HK-2 (cell line): ENCODE data around the gene CACNA2D2.

ENCODE experiments used
- DNase-seq: peaks from one replicate; pipeline ENCODE4 v3.0.0-alpha.2; 2018; ENCODE audit not compliant: unreplicated experiment

CACNA2D2 gene

GRCh38 chr3:50502225-50502583 lies 1.2 kb downstream of the CACNA2D2 start:
- DNase-seq = no peak

GRCh38 chr3:50495609-50496423 lies 7.6 kb downstream of the CACNA2D2 start:
- no peak for DNase-seq

GRCh38 chr3:50494126-50494525 lies 9.3 kb downstream of the CACNA2D2 start:
- DNase-seq = no peak

GRCh38 chr3:50493623-50494022 lies 9.8 kb downstream of the CACNA2D2 start:
- DNase-seq = no peak

- no peak for DNase-seq
These were observed 10.3 kb downstream of the CACNA2D2 start for GRCh38 chr3:50493086-50493485.

- no peak for DNase-seq
These were observed 12.4 kb downstream of the CACNA2D2 start for GRCh38 chr3:50491023-50491422.

GRCh38 chr3:50490424-50490823 lies 13.0 kb downstream of the CACNA2D2 start:
- no peak for DNase-seq

- DNase-seq = no peak
These were observed 16.3 kb downstream of the CACNA2D2 start for GRCh38 chr3:50487181-50487580.

- DNase-seq = peak; percentile 24
These were observed 17.1 kb downstream of the CACNA2D2 start for GRCh38 chr3:50486219-50486888.

GRCh38 chr3:50484722-50485121 lies 18.7 kb downstream of the CACNA2D2 start:
- no peak for DNase-seq

GRCh38 chr3:50483374-50483773 lies 20.1 kb downstream of the CACNA2D2 start:
- no peak for DNase-seq

- no peak for DNase-seq
These were observed 21.4 kb downstream of the CACNA2D2 start for GRCh38 chr3:50481992-50482391.

GRCh38 chr3:50480471-50480870 lies 23.0 kb downstream of the CACNA2D2 start:
- no peak for DNase-seq

GRCh38 chr3:50479523-50479922 lies 23.9 kb downstream of the CACNA2D2 start:
- no peak for DNase-seq

- no peak for DNase-seq
These were observed 24.7 kb downstream of the CACNA2D2 start for GRCh38 chr3:50478671-50479260.

GRCh38 chr3:50478051-50478450 lies 25.4 kb downstream of the CACNA2D2 start:
- no peak for DNase-seq

GRCh38 chr3:50475348-50475747 lies 28.1 kb downstream of the CACNA2D2 start:
- DNase-seq = no peak

GRCh38 chr3:50474717-50475116 lies 28.7 kb downstream of the CACNA2D2 start:
- no peak for DNase-seq

GRCh38 chr3:50473768-50474167 lies 29.7 kb downstream of the CACNA2D2 start:
- no peak for DNase-seq

GRCh38 chr3:50472958-50473357 lies 30.5 kb downstream of the CACNA2D2 start:
- no peak for DNase-seq

- no peak for DNase-seq
These were observed 32.8 kb downstream of the CACNA2D2 start for GRCh38 chr3:50470658-50471057.

- no peak for DNase-seq
These were observed 35.5 kb downstream of the CACNA2D2 start for GRCh38 chr3:50467919-50468318.

GRCh38 chr3:50466177-50466576 lies 37.3 kb downstream of the CACNA2D2 start:
- DNase-seq = no peak
